Measurements from ENCODE around the gene FLRT1. TPM values are rescaled to one million over a fixed set of nuclear protein-coding genes. Genes with fewer than 3 reads are reported as not detected.
"Not testable (repeated sequence)": the region's sequence is repeated elsewhere in the genome, so short reads cannot be mapped to it uniquely, and the experiment has no call there.

FLRT1 gene
- total RNA-seq, 1 experiment from 2014 or later, result 0.44 TPM

GRCh38 chr11:64045700-64046099 is 10.0 kb downstream of the FLRT1 start:
- H3K4me1 ChIP-seq (replicated peaks; ENCODE audit: insufficient read depth), result no peaks in the 10 kb centered on the region
- H3K27ac ChIP-seq, result no peak overlapping the region
- no peak for TF ChIP-seq CTCF (conservative IDR thresholded peaks at IDR 0.05)
- TF ChIP-seq EZH2 (IDR thresholded peaks at IDR 0.05; ENCODE audit: low read depth), result no peak
- H3K4me3 ChIP-seq, result no peak overlapping the region
- intact Hi-C loops (cut with micrococcal nuclease; ENCODE audit: unreplicated experiment), result no loop called here
- H3K4me2 ChIP-seq, result no peak overlapping the region
- H3K27me3 ChIP-seq (ENCODE audit: insufficient read depth, low read depth), result no peaks in the 10 kb centered on the region
- H3K9me2 ChIP-seq (ENCODE audit: insufficient read depth), result no peaks in the 10 kb centered on the region
- ChIA-PET POLR2A (ENCODE audit: unreplicated experiment) (no interaction called here), CTCF (no interaction called here)
- BruUV-seq (replicated peaks), result no TSS peak
- no peaks in the 10 kb centered on the region for H3K79me2 ChIP-seq (ENCODE audit: low read depth)
- H3K36me3 ChIP-seq (ENCODE audit: low read depth), result no peaks in the 10 kb centered on the region
- H3F3A ChIP-seq (ENCODE audit: insufficient read depth, low read depth), result no peaks in the 10 kb centered on the region
- DNase-seq, result no peak
- H2AFZ ChIP-seq, result no peak overlapping the region
- H3K9me3 ChIP-seq (ENCODE audit: insufficient read depth, low read depth), result no peaks in the 10 kb centered on the region
- peaks cover 40% of the 10 kb centered on the region for H4K20me1 ChIP-seq (ENCODE audit: insufficient read depth)

GRCh38 chr11:64047373-64047772 is 11.6 kb downstream of the FLRT1 start:
- H3K36me3 ChIP-seq (ENCODE audit: low read depth); DNase-seq; H3K79me2 ChIP-seq (ENCODE audit: low read depth); H2AFZ ChIP-seq; intact Hi-C loops (cut with micrococcal nuclease; ENCODE audit: unreplicated experiment); H3K4me3 ChIP-seq; H3K9me2 ChIP-seq (ENCODE audit: insufficient read depth); POLR2A ChIA-PET (ENCODE audit: unreplicated experiment); H3K27me3 ChIP-seq (ENCODE audit: insufficient read depth, low read depth); CTCF ChIA-PET; H3K9me3 ChIP-seq (ENCODE audit: insufficient read depth, low read depth); BruUV-seq (replicated peaks); H3F3A ChIP-seq (ENCODE audit: insufficient read depth, low read depth); H3K4me2 ChIP-seq; H3K4me1 ChIP-seq (replicated peaks; ENCODE audit: insufficient read depth); H3K27ac ChIP-seq: not testable (repeated sequence)
- H4K20me1 ChIP-seq (ENCODE audit: insufficient read depth), result peaks cover 42% of the 10 kb centered on the region

- intact Hi-C loops (cut with micrococcal nuclease; ENCODE audit: unreplicated experiment), result no loop called here
These were observed 12.5 kb downstream of the FLRT1 start for GRCh38 chr11:64048042-64048854.

More at GRCh38 chr11:64048042-64048854, 12.5 kb downstream of the FLRT1 start:
- Histone ChIP-seq H3K36me3 (ENCODE audit: low read depth) (no peaks in the 10 kb centered on the region), H3K4me2 (no peak overlapping the region), H3K27me3 (ENCODE audit: insufficient read depth, low read depth) (no peaks in the 10 kb centered on the region), H3K9me2 (ENCODE audit: insufficient read depth) (no peaks in the 10 kb centered on the region), H3K79me2 (ENCODE audit: low read depth) (no peaks in the 10 kb centered on the region), H3K9me3 (ENCODE audit: insufficient read depth, low read depth) (no peaks in the 10 kb centered on the region), H3K4me3 (no peak overlapping the region), H4K20me1 (ENCODE audit: insufficient read depth) (peaks cover 34% of the 10 kb centered on the region), H3K27ac (no peak overlapping the region), H2AFZ (no peak overlapping the region), H3K4me1 (replicated peaks; ENCODE audit: insufficient read depth) (no peaks in the 10 kb centered on the region), H3F3A (ENCODE audit: insufficient read depth, low read depth) (no peaks in the 10 kb centered on the region)
- POLR2A ChIA-PET (ENCODE audit: unreplicated experiment), result no interaction called here
- BruUV-seq (replicated peaks), result no TSS peak
- no peak for DNase-seq
- CTCF ChIA-PET, result no interaction called here
- no peak for TF ChIP-seq EZH2 (IDR thresholded peaks at IDR 0.05; ENCODE audit: low read depth)
- no peak for TF ChIP-seq CTCF (conservative IDR thresholded peaks at IDR 0.05)
